Measurements from ENCODE around the gene LGALS7. TPM values are rescaled to one million over a fixed set of nuclear protein-coding genes. Genes with fewer than 3 reads are reported as not detected.

Gene LGALS7
- total and polyA plus RNA-seq, 2 of the 13 experiments (the other 11 are each of a cell fraction or from before 2014, with no cell fraction given): 0.73 TPM; not detected in 1

DNA sequence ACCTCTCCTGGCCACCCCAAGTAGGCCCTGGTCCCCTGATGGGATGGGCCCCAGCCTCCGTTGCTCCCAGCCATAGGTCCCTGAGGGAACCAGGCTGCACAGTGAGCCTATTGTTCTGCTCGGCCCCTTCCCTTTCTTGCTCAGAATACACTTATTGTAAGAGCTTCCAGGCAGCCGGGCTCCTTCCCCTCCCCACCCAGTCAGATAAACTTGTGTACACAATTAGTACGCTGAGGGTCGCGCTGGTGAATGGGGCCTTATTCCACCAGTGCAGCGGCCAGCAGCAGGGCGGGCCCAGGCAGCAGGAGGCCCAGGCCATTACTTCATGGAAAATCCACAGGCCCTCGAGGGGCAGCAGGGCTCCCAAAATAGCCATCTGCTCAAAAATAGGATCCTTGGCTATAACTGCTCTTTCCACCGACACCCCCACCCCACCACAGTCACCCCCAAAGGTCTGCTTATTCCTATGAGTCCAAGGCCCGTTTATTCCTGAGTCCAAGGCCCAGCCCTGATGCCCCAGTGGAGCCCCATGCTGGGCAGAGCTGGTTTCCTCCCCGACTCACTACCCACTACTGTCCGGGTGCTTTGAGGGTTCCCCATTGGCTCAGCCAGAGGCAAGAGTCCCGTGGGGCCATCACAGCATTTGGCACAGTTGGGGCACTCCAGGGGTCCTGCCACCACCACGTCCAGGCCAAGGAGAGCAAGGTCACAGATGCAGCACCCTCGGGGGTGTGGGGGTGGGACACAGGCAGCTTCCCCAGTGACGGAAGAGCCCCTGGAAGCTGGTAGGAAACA lies 51.1 kb downstream of the LGALS7 start (continued):
- no peak for TF ChIP-seq HNF4G (IDR thresholded peaks at IDR 0.05; ENCODE audit: borderline replicate concordance, low read depth, low read length)
- no peak; the same call in 1 of the 2 replicates for TF ChIP-seq HNF4G (CRISPR knock-in tag; IDR thresholded peaks at IDR 0.05; ENCODE audit: borderline replicate concordance, low read depth)
- no peak for TF ChIP-seq CC2D1A (CRISPR knock-in tag; IDR thresholded peaks at IDR 0.05)
- no peak for TF ChIP-seq CBX2 (IDR thresholded peaks at IDR 0.05; ENCODE audit: low read depth, low read length)
- TF ChIP-seq CBX2 (CRISPR knock-in tag; IDR thresholded peaks at IDR 0.05; ENCODE audit: low read depth): no peak
- TF ChIP-seq MBD4 (IDR thresholded peaks at IDR 0.05; ENCODE audit: borderline replicate concordance, low read length): no peak
- TF ChIP-seq, protein P1, sequence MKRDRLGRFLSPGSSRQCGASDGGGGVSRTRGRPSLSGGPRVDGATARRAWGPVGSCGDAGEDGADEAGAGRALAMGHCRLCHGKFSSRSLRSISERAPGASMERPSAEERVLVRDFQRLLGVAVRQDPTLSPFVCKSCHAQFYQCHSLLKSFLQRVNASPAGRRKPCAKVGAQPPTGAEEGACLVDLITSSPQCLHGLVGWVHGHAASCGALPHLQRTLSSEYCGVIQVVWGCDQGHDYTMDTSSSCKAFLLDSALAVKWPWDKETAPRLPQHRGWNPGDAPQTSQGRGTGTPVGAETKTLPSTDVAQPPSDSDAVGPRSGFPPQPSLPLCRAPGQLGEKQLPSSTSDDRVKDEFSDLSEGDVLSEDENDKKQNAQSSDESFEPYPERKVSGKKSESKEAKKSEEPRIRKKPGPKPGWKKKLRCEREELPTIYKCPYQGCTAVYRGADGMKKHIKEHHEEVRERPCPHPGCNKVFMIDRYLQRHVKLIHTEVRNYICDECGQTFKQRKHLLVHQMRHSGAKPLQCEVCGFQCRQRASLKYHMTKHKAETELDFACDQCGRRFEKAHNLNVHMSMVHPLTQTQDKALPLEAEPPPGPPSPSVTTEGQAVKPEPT (CRISPR knock-in tag; IDR thresholded peaks at IDR 0.05; ENCODE audit: low read depth): 0 out of 2 replicates have a peak, but pooled peaks have one; percentile 16
- no peak for TF ChIP-seq ZNF326 (CRISPR knock-in tag; IDR thresholded peaks at IDR 0.05; ENCODE audit: borderline replicate concordance)
- no peak for TF ChIP-seq KLF13 (CRISPR knock-in tag; IDR thresholded peaks at IDR 0.05)
- TF ChIP-seq ATF7 (IDR thresholded peaks at IDR 0.05): no peak
- TF ChIP-seq ATF7 (CRISPR knock-in tag; IDR thresholded peaks at IDR 0.05): peak; percentile 77
- TF ChIP-seq ZNF337 (CRISPR knock-in tag; IDR thresholded peaks at IDR 0.05; ENCODE audit: borderline replicate concordance, low read depth): no peak
- TF ChIP-seq, protein P2, sequence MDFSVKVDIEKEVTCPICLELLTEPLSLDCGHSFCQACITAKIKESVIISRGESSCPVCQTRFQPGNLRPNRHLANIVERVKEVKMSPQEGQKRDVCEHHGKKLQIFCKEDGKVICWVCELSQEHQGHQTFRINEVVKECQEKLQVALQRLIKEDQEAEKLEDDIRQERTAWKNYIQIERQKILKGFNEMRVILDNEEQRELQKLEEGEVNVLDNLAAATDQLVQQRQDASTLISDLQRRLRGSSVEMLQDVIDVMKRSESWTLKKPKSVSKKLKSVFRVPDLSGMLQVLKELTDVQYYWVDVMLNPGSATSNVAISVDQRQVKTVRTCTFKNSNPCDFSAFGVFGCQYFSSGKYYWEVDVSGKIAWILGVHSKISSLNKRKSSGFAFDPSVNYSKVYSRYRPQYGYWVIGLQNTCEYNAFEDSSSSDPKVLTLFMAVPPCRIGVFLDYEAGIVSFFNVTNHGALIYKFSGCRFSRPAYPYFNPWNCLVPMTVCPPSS (IDR thresholded peaks at IDR 0.05): no peak
- 0 out of 2 replicates have a peak, but pooled peaks have one; percentile 37 for TF ChIP-seq ZNF644 (CRISPR knock-in tag; IDR thresholded peaks at IDR 0.05; ENCODE audit: low read depth)
- TF ChIP-seq, protein P3, sequence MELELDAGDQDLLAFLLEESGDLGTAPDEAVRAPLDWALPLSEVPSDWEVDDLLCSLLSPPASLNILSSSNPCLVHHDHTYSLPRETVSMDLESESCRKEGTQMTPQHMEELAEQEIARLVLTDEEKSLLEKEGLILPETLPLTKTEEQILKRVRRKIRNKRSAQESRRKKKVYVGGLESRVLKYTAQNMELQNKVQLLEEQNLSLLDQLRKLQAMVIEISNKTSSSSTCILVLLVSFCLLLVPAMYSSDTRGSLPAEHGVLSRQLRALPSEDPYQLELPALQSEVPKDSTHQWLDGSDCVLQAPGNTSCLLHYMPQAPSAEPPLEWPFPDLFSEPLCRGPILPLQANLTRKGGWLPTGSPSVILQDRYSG (CRISPR knock-in tag; IDR thresholded peaks at IDR 0.05): no peak
- TF ChIP-seq ZNF569 (CRISPR knock-in tag; IDR thresholded peaks at IDR 0.05; ENCODE audit: borderline replicate concordance): no peak
- TF ChIP-seq ZNF773 (CRISPR knock-in tag; IDR thresholded peaks at IDR 0.05; ENCODE audit: borderline replicate concordance): no peak
- TF ChIP-seq KLF6 (CRISPR knock-in tag; IDR thresholded peaks at IDR 0.05): no peak; the same call in 1 of the 2 replicates
- TF ChIP-seq, protein P4, sequence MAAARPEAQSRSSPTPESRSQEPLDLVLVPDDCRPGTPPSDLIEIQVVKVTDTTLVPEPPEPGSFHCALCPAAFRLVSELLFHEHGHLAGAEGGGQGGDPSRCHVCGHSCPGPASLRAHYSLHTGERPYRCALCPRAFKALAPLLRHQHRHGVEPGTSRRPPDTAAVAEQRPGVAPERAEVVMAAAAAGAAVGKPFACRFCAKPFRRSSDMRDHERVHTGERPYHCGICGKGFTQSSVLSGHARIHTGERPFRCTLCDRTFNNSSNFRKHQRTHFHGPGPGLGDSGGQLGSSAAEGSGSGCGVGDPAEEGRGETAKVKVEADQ (CRISPR knock-in tag; IDR thresholded peaks at IDR 0.05; ENCODE audit: borderline replicate concordance): no peak
- peak; percentile 83 for TF ChIP-seq SALL1 (CRISPR knock-in tag; IDR thresholded peaks at IDR 0.05)
- no peak for TF ChIP-seq RNF2 (conservative IDR thresholded peaks at IDR 0.05; ENCODE audit: low read depth)
- TF ChIP-seq, protein P5, sequence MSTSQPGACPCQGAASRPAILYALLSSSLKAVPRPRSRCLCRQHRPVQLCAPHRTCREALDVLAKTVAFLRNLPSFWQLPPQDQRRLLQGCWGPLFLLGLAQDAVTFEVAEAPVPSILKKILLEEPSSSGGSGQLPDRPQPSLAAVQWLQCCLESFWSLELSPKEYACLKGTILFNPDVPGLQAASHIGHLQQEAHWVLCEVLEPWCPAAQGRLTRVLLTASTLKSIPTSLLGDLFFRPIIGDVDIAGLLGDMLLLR (CRISPR knock-in tag; IDR thresholded peaks at IDR 0.05): no peak
- TF ChIP-seq EZH2 (conservative IDR thresholded peaks at IDR 0.05; ENCODE audit: low read depth, low read length): no peak
- TF ChIP-seq, protein P6, sequence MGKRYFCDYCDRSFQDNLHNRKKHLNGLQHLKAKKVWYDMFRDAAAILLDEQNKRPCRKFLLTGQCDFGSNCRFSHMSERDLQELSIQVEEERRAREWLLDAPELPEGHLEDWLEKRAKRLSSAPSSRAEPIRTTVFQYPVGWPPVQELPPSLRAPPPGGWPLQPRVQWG (CRISPR knock-in tag; IDR thresholded peaks at IDR 0.05; ENCODE audit: borderline replicate concordance, low read depth): no peak
- TF ChIP-seq RARG (CRISPR knock-in tag; IDR thresholded peaks at IDR 0.05; ENCODE audit: low read depth): no peak

Data from HepG2 (cell line).